ENCODE measurements around the gene SUSD6. TPM values are rescaled to one million over a fixed set of nuclear protein-coding genes. Genes with fewer than 3 reads are reported as not detected.

Gene SUSD6
- total RNA-seq, 1 experiment from 2014 or later = 32.1 TPM

DNA sequence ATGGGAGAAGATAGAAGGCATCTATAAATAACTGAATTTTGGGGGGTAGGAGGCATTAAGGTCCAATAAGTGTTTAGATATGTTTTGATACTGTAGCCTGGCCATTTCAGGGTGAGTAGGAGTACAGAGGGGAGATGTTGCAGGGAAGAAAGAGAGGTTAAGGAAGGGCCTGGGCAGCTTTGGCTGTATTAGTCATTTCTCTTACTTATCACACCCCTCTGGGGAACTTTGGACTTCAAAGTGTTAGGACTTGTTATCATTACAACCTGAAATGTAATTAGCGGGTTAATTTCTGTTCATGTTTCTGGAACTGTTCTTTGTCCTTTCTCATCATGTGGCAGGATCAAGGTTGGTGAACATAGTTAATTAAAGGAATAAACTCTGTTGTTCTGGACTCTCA, 40.3 kb downstream of the SUSD6 start:
- ChIA-PET CTCF (interaction anchor here (0.6 kb wide), 1 partner anchor 15 kb away, joined by 4 read pairs; no protein-coding TSS in a partner anchor), POLR2A (interaction anchor here (1.1 to 1.7 kb wide), 3 partner anchors 39 to 61 kb away, joined by 3 to 8 read pairs (median 3); no protein-coding TSS in a partner anchor)
- Mint-ChIP-seq H3K9me3 (ENCODE audit: unreplicated experiment) (no peaks in the 10 kb centered on the region), H3K4me3 (ENCODE audit: unreplicated experiment) (no peak overlapping the region), H3K27ac (ENCODE audit: low read depth, unreplicated experiment) (peak overlapping the region; percentile 32), H3K27me3 (ENCODE audit: insufficient read depth, unreplicated experiment) (no peaks in the 10 kb centered on the region), H3K4me1 (ENCODE audit: insufficient read depth, unreplicated experiment) (peaks cover 53% of the 10 kb centered on the region), H3K36me3 (ENCODE audit: insufficient read depth, unreplicated experiment) (peaks cover 11% of the 10 kb centered on the region)
- no peak for TF ChIP-seq CTCF (IDR thresholded peaks at IDR 0.05; ENCODE audit: unreplicated experiment)
- BruUV-seq (replicated peaks) = no TSS peak
- peak; percentile 33 for DNase-seq (ENCODE audit: unreplicated experiment)
- intact Hi-C loops (cut with micrococcal nuclease) = loop anchor here (10.0 kb wide), 1 partner anchor 63 kb away; no protein-coding TSS in a partner anchor

GRCh38 chr14:69652942-69653684, 41.7 kb downstream of the SUSD6 start:
- no peak overlapping the region for H3K4me3 Mint-ChIP-seq (ENCODE audit: unreplicated experiment)
- no TSS peak for BruUV-seq (replicated peaks)
- no peak for DNase-seq (ENCODE audit: unreplicated experiment)
- H3K27ac Mint-ChIP-seq (ENCODE audit: low read depth, unreplicated experiment) = peak overlapping the region; percentile 12
- POLR2A ChIA-PET = interaction anchor here (0.6 to 2.0 kb wide), 5 partner anchors 9 to 957 kb away, joined by 3 to 9 read pairs (median 4); no protein-coding TSS in a partner anchor
- peaks cover 56% of the 10 kb centered on the region for H3K4me1 Mint-ChIP-seq (ENCODE audit: insufficient read depth, unreplicated experiment)
- no peaks in the 10 kb centered on the region for H3K9me3 Mint-ChIP-seq (ENCODE audit: unreplicated experiment)
- no peak for TF ChIP-seq CTCF (IDR thresholded peaks at IDR 0.05; ENCODE audit: unreplicated experiment)
- H3K36me3 Mint-ChIP-seq (ENCODE audit: insufficient read depth, unreplicated experiment) = peaks cover 11% of the 10 kb centered on the region
- CTCF ChIA-PET = no interaction called here
- intact Hi-C loops (cut with micrococcal nuclease) = loop anchor here (10.0 kb wide), 1 partner anchor 62 kb away; no protein-coding TSS in a partner anchor
- H3K27me3 Mint-ChIP-seq (ENCODE audit: insufficient read depth, unreplicated experiment) = no peaks in the 10 kb centered on the region

DNA sequence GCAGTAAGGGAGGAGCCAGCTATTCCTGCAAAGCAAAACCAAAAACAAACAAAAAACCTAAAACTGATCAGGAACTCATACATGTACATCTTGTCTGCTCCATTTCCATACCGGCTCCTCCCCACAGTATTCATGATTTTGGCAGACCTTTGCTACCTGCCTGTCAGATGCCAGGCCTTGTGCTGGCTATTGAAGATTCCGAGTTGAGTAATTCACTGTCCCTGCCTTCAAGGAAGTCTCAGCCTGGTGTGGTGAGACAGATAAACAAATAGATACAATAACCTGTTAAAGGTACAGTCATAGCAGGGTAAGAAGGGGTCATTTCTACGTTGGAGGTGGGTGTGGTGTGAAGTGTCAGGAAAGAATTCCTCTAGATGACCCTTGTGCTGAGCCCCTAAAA, 42.7 kb downstream of the SUSD6 start:
- ChIA-PET CTCF (no interaction called here), POLR2A (interaction anchor here (0.6 to 2.0 kb wide), 4 partner anchors 10 to 365 kb away, joined by 3 to 9 read pairs (median 6); no protein-coding TSS in a partner anchor)
- peak; percentile 56 for DNase-seq (ENCODE audit: unreplicated experiment)
- Mint-ChIP-seq H3K4me3 (ENCODE audit: unreplicated experiment) (no peak overlapping the region), H3K36me3 (ENCODE audit: insufficient read depth, unreplicated experiment) (peaks cover 11% of the 10 kb centered on the region), H3K4me1 (ENCODE audit: insufficient read depth, unreplicated experiment) (peaks cover 57% of the 10 kb centered on the region), H3K27me3 (ENCODE audit: insufficient read depth, unreplicated experiment) (no peaks in the 10 kb centered on the region), H3K27ac (ENCODE audit: low read depth, unreplicated experiment) (peak overlapping the region; percentile 58), H3K9me3 (ENCODE audit: unreplicated experiment) (no peaks in the 10 kb centered on the region)
- BruUV-seq (replicated peaks) = no TSS peak
- intact Hi-C loops (cut with micrococcal nuclease) = loop anchor here (10.0 kb wide), 1 partner anchor 61 kb away; no protein-coding TSS in a partner anchor
- no peak for TF ChIP-seq CTCF (IDR thresholded peaks at IDR 0.05; ENCODE audit: unreplicated experiment)

DNA sequence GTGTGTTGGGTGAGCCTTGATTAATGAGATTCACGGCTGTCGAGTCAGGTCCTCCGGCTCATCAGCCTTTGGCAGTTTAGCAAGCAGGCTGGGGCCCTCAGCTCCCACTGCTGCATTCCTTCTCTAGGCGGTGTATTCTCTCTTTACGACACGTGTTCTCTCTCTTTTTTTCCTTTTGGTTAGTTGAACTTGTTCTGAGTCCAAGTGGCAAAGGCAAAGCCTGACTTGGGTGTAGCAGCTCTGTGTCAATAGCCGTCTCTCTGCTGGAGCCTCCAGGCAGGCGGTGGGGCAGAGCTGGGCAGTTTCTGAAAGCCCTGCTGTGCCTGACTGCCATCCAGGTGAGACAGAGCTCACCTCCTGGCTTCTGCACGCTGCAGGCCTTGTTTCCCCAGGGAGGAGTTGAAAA, 46.6 kb downstream of the SUSD6 start:
- H3K9me3 Mint-ChIP-seq (ENCODE audit: unreplicated experiment) = no peaks in the 10 kb centered on the region
- intact Hi-C loops (cut with micrococcal nuclease) = loop anchor here (10.0 kb wide), 1 partner anchor 57 kb away; no protein-coding TSS in a partner anchor
- CTCF ChIA-PET = interaction anchor here (0.6 to 1.8 kb wide), 8 partner anchors 27 to 1139 kb away, joined by 3 to 5 read pairs (median 3); no protein-coding TSS in a partner anchor
- peak overlapping the region; percentile 69 for H3K4me3 Mint-ChIP-seq (ENCODE audit: unreplicated experiment)
- peak overlapping the region; percentile 98 for H3K27ac Mint-ChIP-seq (ENCODE audit: low read depth, unreplicated experiment)
- H3K36me3 Mint-ChIP-seq (ENCODE audit: insufficient read depth, unreplicated experiment) = peaks cover 31% of the 10 kb centered on the region
- TF ChIP-seq CTCF (IDR thresholded peaks at IDR 0.05; ENCODE audit: unreplicated experiment) = no peak
- POLR2A ChIA-PET = interaction anchor here (0.6 to 3.3 kb wide), 22 partner anchors 10 to 1293 kb away, joined by 3 to 51 read pairs (median 4); partner anchors contain the start of genes SRSF5 and SUSD6
- H3K27me3 Mint-ChIP-seq (ENCODE audit: insufficient read depth, unreplicated experiment) = no peaks in the 10 kb centered on the region
- peaks cover 51% of the 10 kb centered on the region for H3K4me1 Mint-ChIP-seq (ENCODE audit: insufficient read depth, unreplicated experiment)
- no TSS peak for BruUV-seq (replicated peaks)
- DNase-seq (ENCODE audit: unreplicated experiment) = peak; percentile 71
